Trophoblast cell (in vitro differentiated cells and primary cell): ENCODE data around the gene TEX2.

Source experiments
- DNase-seq, 2 donors: peaks; one replicate each; pipeline ENCODE4 v3.0.0-alpha.2; 2016
- H2AFZ ChIP-seq: 2 replicates; pipeline ENCODE4 v1.6.1; 2013; ENCODE audit warnings: low read length, moderate library complexity, mild to moderate bottlenecking; ENCODE audit not compliant: insufficient read depth, poor library complexity
- H2AK5ac ChIP-seq: 2 replicates; pipeline ENCODE4 v1.6.1; 2013; ENCODE audit warnings: mild to moderate bottlenecking, low read length
- H2BK120ac ChIP-seq: 2 replicates; pipeline ENCODE4 v1.6.1; 2013; ENCODE audit warnings: low read length, mild to moderate bottlenecking, moderate library complexity; ENCODE audit not compliant: insufficient read depth, poor library complexity
- H2BK12ac ChIP-seq: 2 replicates; pipeline ENCODE4 v1.6.1; 2013; ENCODE audit warnings: mild to moderate bottlenecking, low read length, moderate library complexity
- H2BK5ac ChIP-seq: 2 replicates; pipeline ENCODE4 v1.6.1; 2013; ENCODE audit warnings: low read length, low read depth, moderate library complexity, mild to moderate bottlenecking; ENCODE audit not compliant: poor library complexity
- H3K14ac ChIP-seq: 2 replicates; pipeline ENCODE4 v1.6.1; 2013; ENCODE audit warnings: mild to moderate bottlenecking, low read length
- H3K18ac ChIP-seq: 2 replicates; pipeline ENCODE4 v1.6.1; 2013; ENCODE audit warnings: mild to moderate bottlenecking, low read length
- H3K23ac ChIP-seq: 2 replicates; pipeline ENCODE4 v1.6.1; 2013; ENCODE audit warnings: low read length
- H3K27ac ChIP-seq: 2 replicates; pipeline ENCODE4 v1.5.1; 2013; ENCODE audit warnings: low read depth, mild to moderate bottlenecking, inconsistent platforms, low read length, moderate library complexity
- H3K27me3 ChIP-seq: 2 replicates; pipeline ENCODE4 v1.6.1; 2013; ENCODE audit warnings: inconsistent platforms, mild to moderate bottlenecking, low read length, moderate library complexity; ENCODE audit not compliant: insufficient read depth
- H3K36me3 ChIP-seq, 2 experiments: 1 replicate in 1 of 2; 2 replicates in 1 of 2; pipeline ENCODE4 v1.6.1; 2013; ENCODE audit warnings: low read length in 2 of 2, mild to moderate bottlenecking in 2 of 2, moderate library complexity in 1 of 2; ENCODE audit not compliant: insufficient read depth in 2 of 2, control insufficient read depth in 1 of 2
- H3K4ac ChIP-seq: 2 replicates; pipeline ENCODE4 v1.6.1; 2013; ENCODE audit warnings: low read depth, mild to moderate bottlenecking, low read length, moderate library complexity
- H3K4me1 ChIP-seq, 2 experiments: 1 replicate in 1 of 2; 2 replicates in 1 of 2; pipeline ENCODE4 v1.6.1; 2013; ENCODE audit warnings: low read length in 2 of 2, mild to moderate bottlenecking in 2 of 2, moderate library complexity in 1 of 2; ENCODE audit not compliant: insufficient read depth in 2 of 2, control insufficient read depth in 1 of 2
- H3K4me2 ChIP-seq: 2 replicates; pipeline ENCODE4 v1.6.1; 2013; ENCODE audit warnings: inconsistent platforms, mild to moderate bottlenecking, low read length, moderate library complexity
- H3K4me3 ChIP-seq: 2 replicates; pipeline ENCODE4 v1.5.1; 2013; ENCODE audit warnings: mild to moderate bottlenecking, low read depth, low read length, inconsistent platforms
- H3K79me1 ChIP-seq: one replicate; pipeline ENCODE4 v1.6.1; 2013; ENCODE audit warnings: low read length
- H3K79me2 ChIP-seq: 2 replicates; pipeline ENCODE4 v1.6.1; 2013; ENCODE audit warnings: low read length, mild to moderate bottlenecking; ENCODE audit not compliant: control insufficient read depth, insufficient read depth, poor library complexity
- H3K9ac ChIP-seq: 2 replicates; pipeline ENCODE4 v1.6.1; 2013; ENCODE audit warnings: mild to moderate bottlenecking, low read length
- H3K9me3 ChIP-seq: 2 replicates; pipeline ENCODE4 v1.6.1; 2013; ENCODE audit warnings: low read depth, mild to moderate bottlenecking, control low read depth, inconsistent platforms, low read length; ENCODE audit not compliant: insufficient read depth
- H4K12ac ChIP-seq: 2 replicates; pipeline ENCODE4 v1.6.1; 2013; ENCODE audit warnings: low read depth, mild to moderate bottlenecking, low read length, moderate library complexity
- H4K8ac ChIP-seq: 2 replicates; pipeline ENCODE4 v1.6.1; 2013; ENCODE audit warnings: low read depth, mild to moderate bottlenecking, low read length, moderate library complexity
- H4K91ac ChIP-seq: one replicate; pipeline ENCODE4 v1.6.1; 2013; ENCODE audit warnings: low read depth, mild to moderate bottlenecking, low read length, moderate library complexity
- WGBS: extraction: QIAGEN DNeasy Blood & Tissue Kit; methylation state at CpG from one replicate; pipeline ENCODE4 v1.1.7; 2013; ENCODE audit warnings: missing lambda C conversion rate; ENCODE audit not compliant: insufficient read length, insufficient coverage; ENCODE audit errors: extremely low coverage; 5-methylcytosine and 5-hydroxymethylcytosine counted together

The TEX2 gene

DNA sequence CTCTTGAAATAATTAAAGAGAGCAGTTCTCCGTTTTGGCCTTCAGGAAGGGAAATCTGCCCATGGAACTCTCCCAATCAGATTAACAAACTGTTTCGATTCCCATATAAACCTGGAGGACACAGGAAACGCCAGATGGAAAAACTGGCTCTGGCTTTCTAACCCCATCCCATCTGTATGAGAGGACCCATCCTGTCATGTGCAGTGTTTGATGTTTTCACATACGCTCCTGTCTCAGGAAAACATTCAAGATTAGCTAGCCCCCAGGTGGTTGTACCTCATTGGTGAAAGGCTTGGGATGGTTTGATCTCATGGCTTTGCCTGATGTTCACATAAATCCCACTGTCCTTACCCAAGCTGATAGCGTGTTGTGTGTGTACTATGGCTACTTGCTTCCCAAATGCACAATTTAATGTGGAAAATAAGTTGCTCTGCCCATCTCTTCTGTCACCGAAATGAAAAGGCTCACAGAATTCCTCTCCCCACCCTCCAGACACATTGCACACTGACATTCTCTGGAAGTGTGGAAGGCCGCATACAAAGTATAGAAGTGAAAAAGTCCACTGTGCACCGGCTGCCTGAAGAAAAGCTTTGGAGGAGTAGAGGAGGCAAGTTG is 114.9 kb downstream of the TEX2 start:
- Histone ChIP-seq H4K12ac (no peak overlapping the region), H3K4ac (no peak overlapping the region), H2AK5ac (no peak overlapping the region), H3K79me2 (peaks cover 8% of the 10 kb centered on the region), H3K9ac (no peak overlapping the region), H3K9me3 (no peaks in the 10 kb centered on the region), H3K79me1 (peaks cover 8% of the 10 kb centered on the region), H4K8ac (no peak overlapping the region), H3K14ac (no peak overlapping the region), H3K4me3 (no peak overlapping the region), H2BK5ac (no peak overlapping the region), H4K91ac (no peak overlapping the region), H3K27ac (no peak overlapping the region), H3K4me1 (peaks cover 4% of the 10 kb centered on the region in 2 experiments), H2BK120ac (no peak overlapping the region), H3K4me2 (no peak overlapping the region), H3K36me3 (peaks cover 15 to 30% of the 10 kb centered on the region in 2 experiments), H3K23ac (no peak overlapping the region), H2AFZ (no peak overlapping the region), H2BK12ac (no peak overlapping the region), H3K18ac (no peak overlapping the region), H3K27me3 (no peaks in the 10 kb centered on the region)
- no CpG with 5 or more reads among the region's 8 CpGs for WGBS
- DNase-seq, result no peak

DNA sequence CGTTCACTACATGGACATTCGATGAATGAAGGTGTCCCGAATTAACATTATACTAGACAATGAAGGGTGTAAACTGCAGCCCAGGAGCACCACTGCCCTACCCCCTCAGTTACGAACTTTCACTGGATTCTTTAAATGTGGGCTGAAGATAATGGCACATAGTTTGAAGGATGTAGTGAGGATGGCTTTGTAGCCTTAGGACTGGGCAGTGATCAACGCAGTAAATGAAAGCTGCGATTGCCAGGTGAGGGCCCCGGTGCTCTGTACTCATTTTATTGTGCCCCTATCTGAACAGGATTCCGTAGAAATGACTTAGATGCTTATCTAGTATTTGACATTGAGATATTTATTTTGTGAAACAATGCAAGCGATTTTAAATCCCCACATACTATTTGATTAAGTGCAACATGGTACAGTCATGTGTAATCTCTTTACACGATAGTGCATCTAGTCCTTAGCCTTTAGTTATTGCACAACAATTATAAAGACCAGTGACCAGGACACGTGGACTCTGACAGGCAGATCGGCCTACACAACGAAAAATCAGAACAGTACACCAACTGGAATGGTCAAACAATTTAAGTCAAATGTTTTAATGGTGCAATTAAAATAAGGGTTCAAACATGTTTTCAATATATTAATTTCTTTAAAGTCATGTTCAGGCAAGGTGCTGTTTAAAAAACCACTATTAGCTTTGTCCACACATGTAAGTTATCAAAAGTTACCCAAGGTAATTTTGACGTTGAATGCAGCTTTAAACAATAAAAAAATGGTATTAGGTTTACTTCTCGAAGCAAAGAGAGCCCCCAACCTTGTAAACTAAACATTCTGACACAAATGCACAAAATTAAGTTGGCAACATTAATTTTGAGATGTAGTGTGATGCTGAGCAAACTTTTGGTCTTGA is 115.7 kb downstream of the TEX2 start:
- Histone ChIP-seq H2BK12ac (no peak overlapping the region), H3K4me1 (peaks cover 2 to 3% of the 10 kb centered on the region in 2 experiments), H3K9ac (no peak overlapping the region), H2AK5ac (no peak overlapping the region), H3K79me1 (peaks cover 8% of the 10 kb centered on the region), H3K4ac (no peak overlapping the region), H3K18ac (no peak overlapping the region), H3K79me2 (peaks cover 8% of the 10 kb centered on the region), H2BK5ac (no peak overlapping the region), H4K12ac (no peak overlapping the region), H3K9me3 (no peaks in the 10 kb centered on the region), H4K91ac (no peak overlapping the region), H3K27ac (peak overlapping the region; percentile 72), H2BK120ac (no peak overlapping the region), H3K23ac (no peak overlapping the region), H3K14ac (no peak overlapping the region), H3K36me3 (peaks cover 11 to 25% of the 10 kb centered on the region in 2 experiments), H3K4me2 (peak overlapping the region; percentile 52), H3K27me3 (no peaks in the 10 kb centered on the region), H4K8ac (no peak overlapping the region), H2AFZ (no peak overlapping the region), H3K4me3 (no peak overlapping the region)
- DNase-seq, result peak; percentile 77 to 90
- WGBS, result no CpG with 5 or more reads among the region's 15 CpGs

- Histone ChIP-seq H2BK5ac (peak overlapping the region; percentile 68), H2AFZ (no peak overlapping the region), H3K9me3 (no peaks in the 10 kb centered on the region), H3K79me1 (peaks cover 8% of the 10 kb centered on the region), H4K8ac (peak overlapping the region; percentile 48), H3K36me3 (peaks cover 8 to 22% of the 10 kb centered on the region in 2 experiments), H3K4ac (peak overlapping the region; percentile 56), H3K27me3 (no peaks in the 10 kb centered on the region), H3K18ac (peak overlapping the region; percentile 13), H4K12ac (peak overlapping the region; percentile 13), H2BK12ac (no peak overlapping the region), H3K9ac (peak overlapping the region; percentile 44), H2AK5ac (peak overlapping the region; percentile 9), H3K27ac (peak overlapping the region; percentile 72), H3K4me2 (peak overlapping the region; percentile 52), H3K4me1 (peaks cover 2 to 3% of the 10 kb centered on the region in 2 experiments), H3K4me3 (peak overlapping the region; percentile 74), H4K91ac (peak overlapping the region; percentile 56), H2BK120ac (peak overlapping the region; percentile 33), H3K23ac (no peak overlapping the region), H3K79me2 (peaks cover 8% of the 10 kb centered on the region), H3K14ac (peak overlapping the region; percentile 28)
- DNase-seq, result peak; percentile 28 to 63
- no CpG with 5 or more reads among the region's 34 CpGs for whole genome bisulfite sequencing
Observed at GRCh38 chr17:64146418-64147109, 116.5 kb downstream of the TEX2 start.

GRCh38 chr17:64145751-64146417 is 117.2 kb downstream of the TEX2 start:
- peak overlapping the region; percentile 13 for H4K12ac ChIP-seq
- peak overlapping the region; percentile 33 for H2BK120ac ChIP-seq
- H3K4me1 ChIP-seq, result peaks cover 2 to 3% of the 10 kb centered on the region in 2 experiments
- H2BK12ac ChIP-seq, result no peak overlapping the region
- peaks cover 8% of the 10 kb centered on the region for H3K79me1 ChIP-seq
- no CpG with 5 or more reads among the region's 51 CpGs for WGBS
- H3K4me3 ChIP-seq, result peak overlapping the region; percentile 74
- no peaks in the 10 kb centered on the region for H3K27me3 ChIP-seq
- H3K23ac ChIP-seq, result no peak overlapping the region
- H3K4ac ChIP-seq, result peak overlapping the region; percentile 56
- H2AFZ ChIP-seq, result peak overlapping the region; percentile 47
- H2BK5ac ChIP-seq, result peak overlapping the region; percentile 68
- H4K8ac ChIP-seq, result peak overlapping the region; percentile 67
- H3K18ac ChIP-seq, result peak overlapping the region; percentile 13
- DNase-seq, result peak; percentile 98 to 99
- peak overlapping the region; percentile 9 for H2AK5ac ChIP-seq
- peak overlapping the region; percentile 72 for H3K27ac ChIP-seq
- peaks cover 8 to 19% of the 10 kb centered on the region in 2 experiments for H3K36me3 ChIP-seq
- H3K9me3 ChIP-seq, result no peaks in the 10 kb centered on the region
- H3K9ac ChIP-seq, result peak overlapping the region; percentile 44
- H3K79me2 ChIP-seq, result peaks cover 8% of the 10 kb centered on the region
- H3K14ac ChIP-seq, result peak overlapping the region; percentile 28
- H4K91ac ChIP-seq, result peak overlapping the region; percentile 56
- H3K4me2 ChIP-seq, result peak overlapping the region; percentile 78
